ENCODE measurements around the gene HSPA12A. TPM values are rescaled to one million over a fixed set of nuclear protein-coding genes. Genes with fewer than 3 reads are reported as not detected.

Gene HSPA12A
- total RNA-seq, 1 donor, result 10.9 TPM

DNA sequence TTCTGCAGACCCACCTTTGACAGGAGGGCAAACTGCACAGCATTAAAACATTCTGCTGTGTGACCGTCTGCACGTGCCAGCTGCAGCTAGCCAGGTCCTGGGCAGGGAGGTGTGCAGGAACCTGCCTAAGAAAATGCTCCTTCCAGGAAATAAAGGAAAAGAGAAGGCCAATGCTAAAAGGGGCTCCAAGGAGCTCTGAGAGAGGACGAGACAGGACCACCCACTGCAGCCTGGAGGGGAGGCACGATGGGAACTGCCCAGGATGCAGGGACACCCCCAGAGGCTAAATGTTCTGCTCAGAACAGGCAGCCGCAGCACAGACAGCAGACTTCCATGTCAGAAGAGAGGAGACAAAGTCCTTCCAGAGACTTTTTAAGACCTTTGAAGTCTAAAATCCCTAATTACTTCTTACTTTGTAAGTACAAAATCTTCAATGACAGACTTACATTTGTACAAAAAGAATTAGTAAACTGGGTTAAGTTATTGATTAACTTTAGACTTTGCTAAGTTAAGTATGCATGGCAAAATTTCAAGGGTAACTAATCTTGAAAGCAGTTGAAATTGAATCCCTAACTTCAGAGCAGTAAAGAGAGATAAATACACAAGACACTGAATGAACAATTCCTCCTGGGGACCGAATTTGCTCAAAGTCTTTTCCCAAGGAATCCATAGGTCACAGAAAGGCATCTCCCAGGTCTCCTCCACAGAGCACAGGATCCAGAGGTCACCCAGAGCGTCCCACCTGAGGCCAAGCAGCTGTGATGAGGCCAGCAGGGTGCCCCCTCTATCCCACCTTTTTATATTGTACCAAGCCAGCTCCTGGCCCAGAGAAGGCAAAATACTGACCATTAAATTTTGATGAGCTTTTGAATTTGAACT lies 21.5 kb downstream of the HSPA12A start:
- peaks cover 33% of the 10 kb centered on the region for H3K79me2 ChIP-seq (ENCODE audit: insufficient read depth, low read length)
- TF ChIP-seq, protein P1, sequence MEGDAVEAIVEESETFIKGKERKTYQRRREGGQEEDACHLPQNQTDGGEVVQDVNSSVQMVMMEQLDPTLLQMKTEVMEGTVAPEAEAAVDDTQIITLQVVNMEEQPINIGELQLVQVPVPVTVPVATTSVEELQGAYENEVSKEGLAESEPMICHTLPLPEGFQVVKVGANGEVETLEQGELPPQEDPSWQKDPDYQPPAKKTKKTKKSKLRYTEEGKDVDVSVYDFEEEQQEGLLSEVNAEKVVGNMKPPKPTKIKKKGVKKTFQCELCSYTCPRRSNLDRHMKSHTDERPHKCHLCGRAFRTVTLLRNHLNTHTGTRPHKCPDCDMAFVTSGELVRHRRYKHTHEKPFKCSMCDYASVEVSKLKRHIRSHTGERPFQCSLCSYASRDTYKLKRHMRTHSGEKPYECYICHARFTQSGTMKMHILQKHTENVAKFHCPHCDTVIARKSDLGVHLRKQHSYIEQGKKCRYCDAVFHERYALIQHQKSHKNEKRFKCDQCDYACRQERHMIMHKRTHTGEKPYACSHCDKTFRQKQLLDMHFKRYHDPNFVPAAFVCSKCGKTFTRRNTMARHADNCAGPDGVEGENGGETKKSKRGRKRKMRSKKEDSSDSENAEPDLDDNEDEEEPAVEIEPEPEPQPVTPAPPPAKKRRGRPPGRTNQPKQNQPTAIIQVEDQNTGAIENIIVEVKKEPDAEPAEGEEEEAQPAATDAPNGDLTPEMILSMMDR (IDR thresholded peaks at IDR 0.05; ENCODE audit: extremely low read depth, low read depth, low read length), result no peak
- peaks cover 11% of the 10 kb centered on the region for H3K4me1 ChIP-seq (ENCODE audit: insufficient read depth, low read length)
- H3K27me3 ChIP-seq (ENCODE audit: insufficient read depth, low read length), result no peaks in the 10 kb centered on the region
- H2AFZ ChIP-seq (ENCODE audit: low read length), result no peak overlapping the region
- H3K4me2 ChIP-seq (ENCODE audit: insufficient read depth, low read length), result no peak overlapping the region
- no peaks in the 10 kb centered on the region for H3K36me3 ChIP-seq (ENCODE audit: insufficient read depth, low read length)
- no peak for DNase-seq (ENCODE audit: insufficient read length, low spot score, missing footprints)
- H3K27ac ChIP-seq (ENCODE audit: low read depth, low read length), result no peak overlapping the region
- no peak overlapping the region for H3K4me3 ChIP-seq (ENCODE audit: insufficient read depth, low read length)
- peaks cover 27% of the 10 kb centered on the region for H4K20me1 ChIP-seq (ENCODE audit: insufficient read depth, low read length)
- H3K9me3 ChIP-seq (ENCODE audit: low read depth, low read length), result no peaks in the 10 kb centered on the region

DNA sequence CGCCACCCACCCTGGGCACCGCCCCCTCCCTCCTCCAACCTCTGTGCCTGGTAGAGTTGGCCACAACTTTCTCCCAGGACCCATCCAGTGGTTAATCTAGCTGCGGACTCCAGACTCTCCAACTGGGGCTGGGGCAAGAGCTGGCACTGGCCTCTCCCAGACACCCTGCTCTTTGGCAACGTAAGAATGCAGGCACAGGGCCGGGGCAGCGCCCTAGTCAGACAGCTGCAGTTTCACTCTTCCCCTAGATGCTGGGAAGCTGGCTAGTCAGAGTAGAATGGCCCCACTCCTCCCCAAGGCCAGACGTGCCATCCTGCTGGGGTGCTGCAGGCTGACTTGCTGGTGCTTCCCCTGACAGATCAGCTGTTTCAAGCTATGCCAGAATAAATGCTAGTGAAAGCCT lies 22.1 kb downstream of the HSPA12A start:
- Histone ChIP-seq H3K79me2 (ENCODE audit: insufficient read depth, low read length) (peaks cover 35% of the 10 kb centered on the region), H3K27ac (ENCODE audit: low read depth, low read length) (no peak overlapping the region), H3K4me1 (ENCODE audit: insufficient read depth, low read length) (peaks cover 11% of the 10 kb centered on the region), H4K20me1 (ENCODE audit: insufficient read depth, low read length) (peaks cover 27% of the 10 kb centered on the region), H3K9me3 (ENCODE audit: low read depth, low read length) (no peaks in the 10 kb centered on the region), H2AFZ (ENCODE audit: low read length) (no peak overlapping the region), H3K36me3 (ENCODE audit: insufficient read depth, low read length) (no peaks in the 10 kb centered on the region), H3K27me3 (ENCODE audit: insufficient read depth, low read length) (no peaks in the 10 kb centered on the region), H3K4me2 (ENCODE audit: insufficient read depth, low read length) (no peak overlapping the region), H3K4me3 (ENCODE audit: insufficient read depth, low read length) (no peak overlapping the region)
- TF ChIP-seq, protein P1 (IDR thresholded peaks at IDR 0.05; ENCODE audit: extremely low read depth, low read depth, low read length), result no peak
- DNase-seq (ENCODE audit: insufficient read length, low spot score, missing footprints), result peak; percentile 84

DNA sequence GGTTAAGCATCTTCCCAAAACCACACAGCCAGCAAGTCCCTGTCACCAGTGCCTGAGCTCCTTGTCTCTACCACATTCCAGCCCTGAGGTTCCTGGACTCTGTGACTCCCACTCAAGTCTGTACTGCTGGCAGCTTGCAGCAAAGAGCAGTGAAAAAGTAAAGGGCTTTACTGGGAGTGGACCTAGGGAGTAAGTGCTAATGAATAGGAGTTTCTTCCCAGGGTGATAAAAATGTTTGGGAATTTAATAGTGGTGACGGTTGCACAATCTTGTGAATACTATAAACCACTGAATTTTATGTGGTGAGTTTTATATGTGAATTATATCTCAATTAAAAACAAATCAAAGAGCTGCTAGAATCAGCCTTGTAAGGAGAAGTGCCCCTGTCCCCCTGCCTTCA lies 22.6 kb downstream of the HSPA12A start:
- TF ChIP-seq, protein P1 (IDR thresholded peaks at IDR 0.05; ENCODE audit: extremely low read depth, low read depth, low read length), result no peak
- Histone ChIP-seq H3K4me1 (ENCODE audit: insufficient read depth, low read length) (peaks cover 11% of the 10 kb centered on the region), H3K36me3 (ENCODE audit: insufficient read depth, low read length) (no peaks in the 10 kb centered on the region), H2AFZ (ENCODE audit: low read length) (no peak overlapping the region), H3K79me2 (ENCODE audit: insufficient read depth, low read length) (peaks cover 37% of the 10 kb centered on the region), H3K27me3 (ENCODE audit: insufficient read depth, low read length) (no peaks in the 10 kb centered on the region), H3K4me3 (ENCODE audit: insufficient read depth, low read length) (no peak overlapping the region), H3K9me3 (ENCODE audit: low read depth, low read length) (no peaks in the 10 kb centered on the region), H3K27ac (ENCODE audit: low read depth, low read length) (no peak overlapping the region), H4K20me1 (ENCODE audit: insufficient read depth, low read length) (peaks cover 27% of the 10 kb centered on the region), H3K4me2 (ENCODE audit: insufficient read depth, low read length) (no peak overlapping the region)
- no peak for DNase-seq (ENCODE audit: insufficient read length, low spot score, missing footprints)

DNA sequence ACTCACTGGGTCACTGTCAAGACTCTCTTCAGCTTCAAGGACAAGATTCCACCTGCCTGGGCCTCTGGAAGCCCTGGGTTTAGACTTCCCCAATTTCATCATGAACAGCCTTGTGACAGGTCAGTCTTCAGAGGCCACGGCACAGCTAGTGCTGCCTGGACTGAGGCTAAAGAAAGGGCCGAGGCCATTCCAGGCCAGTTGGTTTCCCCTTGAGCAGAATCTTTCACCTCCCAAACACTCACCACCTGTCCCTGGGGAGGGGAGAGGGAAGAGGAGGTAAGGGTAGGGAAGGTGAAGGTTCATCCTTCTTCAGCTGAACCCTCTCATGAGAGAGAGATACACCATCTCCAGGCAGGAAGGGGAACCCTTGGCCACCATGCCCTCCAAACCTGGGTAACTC lies 24.3 kb downstream of the HSPA12A start:
- peaks cover 42% of the 10 kb centered on the region for H3K79me2 ChIP-seq (ENCODE audit: insufficient read depth, low read length)
- H3K4me3 ChIP-seq (ENCODE audit: insufficient read depth, low read length), result no peak overlapping the region
- peaks cover 27% of the 10 kb centered on the region for H4K20me1 ChIP-seq (ENCODE audit: insufficient read depth, low read length)
- no peaks in the 10 kb centered on the region for H3K27me3 ChIP-seq (ENCODE audit: insufficient read depth, low read length)
- H3K9me3 ChIP-seq (ENCODE audit: low read depth, low read length), result no peaks in the 10 kb centered on the region
- no peak overlapping the region for H3K27ac ChIP-seq (ENCODE audit: low read depth, low read length)
- peaks cover 11% of the 10 kb centered on the region for H3K4me1 ChIP-seq (ENCODE audit: insufficient read depth, low read length)
- H3K4me2 ChIP-seq (ENCODE audit: insufficient read depth, low read length), result no peak overlapping the region
- no peak overlapping the region for H2AFZ ChIP-seq (ENCODE audit: low read length)
- H3K36me3 ChIP-seq (ENCODE audit: insufficient read depth, low read length), result no peaks in the 10 kb centered on the region
- TF ChIP-seq, protein P1 (IDR thresholded peaks at IDR 0.05; ENCODE audit: extremely low read depth, low read depth, low read length), result no peak
- DNase-seq (ENCODE audit: insufficient read length, low spot score, missing footprints), result no peak

Data from osteoblast (primary cell).